ENCODE data around the gene GPR83.

DNA sequence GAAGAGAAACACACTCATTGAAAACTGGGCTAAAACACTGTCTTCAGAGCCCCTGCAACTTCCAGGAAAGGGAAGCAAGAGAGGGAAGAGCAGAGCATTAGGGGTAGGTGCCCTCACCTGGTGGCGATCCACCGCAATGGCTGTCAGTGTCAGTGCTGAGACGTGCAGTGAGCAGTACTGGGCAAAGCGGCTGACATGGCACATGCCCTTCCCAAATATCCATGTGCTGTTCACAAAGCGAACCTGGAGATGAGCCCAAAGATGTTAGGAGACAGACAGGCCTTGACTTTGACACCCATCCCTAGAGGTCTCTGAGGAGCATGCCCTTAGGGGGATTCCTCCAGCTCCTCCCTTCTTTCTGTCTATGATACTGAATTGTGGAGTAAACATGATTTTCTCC lies 4.9 kb downstream of the GPR83 start:
- no peak for TF ChIP-seq POLR2A (IDR thresholded peaks at IDR 0.05; ENCODE audit: low read depth)
- TF ChIP-seq, protein P1, sequence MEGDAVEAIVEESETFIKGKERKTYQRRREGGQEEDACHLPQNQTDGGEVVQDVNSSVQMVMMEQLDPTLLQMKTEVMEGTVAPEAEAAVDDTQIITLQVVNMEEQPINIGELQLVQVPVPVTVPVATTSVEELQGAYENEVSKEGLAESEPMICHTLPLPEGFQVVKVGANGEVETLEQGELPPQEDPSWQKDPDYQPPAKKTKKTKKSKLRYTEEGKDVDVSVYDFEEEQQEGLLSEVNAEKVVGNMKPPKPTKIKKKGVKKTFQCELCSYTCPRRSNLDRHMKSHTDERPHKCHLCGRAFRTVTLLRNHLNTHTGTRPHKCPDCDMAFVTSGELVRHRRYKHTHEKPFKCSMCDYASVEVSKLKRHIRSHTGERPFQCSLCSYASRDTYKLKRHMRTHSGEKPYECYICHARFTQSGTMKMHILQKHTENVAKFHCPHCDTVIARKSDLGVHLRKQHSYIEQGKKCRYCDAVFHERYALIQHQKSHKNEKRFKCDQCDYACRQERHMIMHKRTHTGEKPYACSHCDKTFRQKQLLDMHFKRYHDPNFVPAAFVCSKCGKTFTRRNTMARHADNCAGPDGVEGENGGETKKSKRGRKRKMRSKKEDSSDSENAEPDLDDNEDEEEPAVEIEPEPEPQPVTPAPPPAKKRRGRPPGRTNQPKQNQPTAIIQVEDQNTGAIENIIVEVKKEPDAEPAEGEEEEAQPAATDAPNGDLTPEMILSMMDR (IDR thresholded peaks at IDR 0.05) = no peak
- no peak for TF ChIP-seq EP300 (IDR thresholded peaks at IDR 0.05)
- no peak for TF ChIP-seq POLR2AphosphoS5 (IDR thresholded peaks at IDR 0.05)

Data from esophagus muscularis mucosa (tissue), 4 donors.